K562 treated with DMSO at 1 percent for 24 hours (cell line): Measurements from ENCODE around the gene OTC. TPM values are rescaled to one million over a fixed set of nuclear protein-coding genes. Genes with fewer than 3 reads are reported as not detected.

Experiments used
- total RNA-seq: library from RNA; unstranded; fragments of 300-600 nt; gene quantifications from 2 replicates; pipeline ENCODE4 v1.2.3, GENCODE V29; 2022; ENCODE audit warnings: low read depth; ENCODE audit not compliant: insufficient read depth

The OTC gene
- total RNA-seq, result not detected in 2 replicates

DNA sequence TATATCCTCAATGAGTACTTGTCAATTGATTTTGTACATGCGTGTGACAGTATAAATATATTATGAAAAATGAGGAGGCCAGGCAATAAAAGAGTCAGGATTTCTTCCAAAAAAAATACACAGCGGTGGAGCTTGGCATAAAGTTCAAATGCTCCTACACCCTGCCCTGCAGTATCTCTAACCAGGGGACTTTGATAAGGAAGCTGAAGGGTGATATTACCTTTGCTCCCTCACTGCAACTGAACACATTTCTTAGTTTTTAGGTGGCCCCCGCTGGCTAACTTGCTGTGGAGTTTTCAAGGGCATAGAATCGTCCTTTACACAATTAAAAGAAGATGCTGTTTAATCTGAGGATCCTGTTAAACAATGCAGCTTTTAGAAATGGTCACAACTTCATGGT is at the start of gene OTC:
Gene OTC, plus strand, starts transcription at position 243 of the 400 bp plus-strand sequence. Its CDS starts 93 bp downstream, at position 336.

DNA sequence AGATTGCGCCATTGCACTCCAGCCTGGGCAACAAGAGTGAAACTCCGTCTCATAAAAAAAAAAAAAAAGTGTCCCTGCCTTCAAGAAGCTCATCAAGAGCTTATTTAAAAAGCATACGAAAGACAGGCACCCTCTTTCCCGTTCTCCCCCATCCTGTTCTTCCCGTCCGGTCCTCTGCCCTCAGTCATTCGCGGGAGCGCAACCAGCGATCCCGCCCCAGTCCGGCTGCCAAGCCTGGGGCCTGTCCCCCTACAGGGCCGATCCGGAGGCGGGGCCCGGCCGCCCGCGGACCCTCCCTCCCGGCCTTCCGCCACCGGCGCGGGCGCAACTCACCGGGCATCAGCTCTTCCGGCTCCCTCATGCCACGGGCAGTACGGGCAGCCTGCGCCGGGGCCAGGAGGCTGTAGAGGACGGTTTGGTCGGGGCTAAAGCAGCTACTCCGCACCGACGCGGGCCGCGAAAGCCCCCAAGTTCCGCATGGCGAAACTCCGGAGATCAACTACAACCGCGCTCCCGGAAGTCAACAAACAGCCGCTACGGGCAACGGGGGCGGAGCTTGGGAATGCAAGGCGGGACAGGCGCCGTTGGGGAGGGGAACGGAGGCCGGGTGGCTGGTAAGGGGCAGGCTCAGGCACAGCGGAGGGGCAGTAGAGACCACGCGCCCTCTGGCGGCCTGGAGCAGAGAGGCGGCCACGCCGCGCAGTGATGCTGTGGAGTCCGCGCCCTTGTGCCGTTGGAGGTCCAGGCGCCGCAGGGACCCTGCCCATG is 25.2 kb upstream of the OTC start, which contains the start of gene RPGR:
Gene RPGR, minus strand, starts transcription at position 503 of the 768 bp plus-strand sequence. Its CDS starts 142 bp downstream, at position 361.

Other genes with a start within 250 kb of the OTC start
- gene SRPX, start 131.7 kb upstream of the OTC start, total RNA-seq, result 0.34 TPM in 1 of 2 replicates, not detected in the other
- gene RPGR, start 25.1 kb upstream of the OTC start, total RNA-seq, result 2.0 and 2.1 TPM in 2 replicates
- gene TSPAN7, start 208.9 kb downstream of the OTC start, total RNA-seq, result not detected in 2 replicates